Measurements from ENCODE around the gene GPD1.

Gene GPD1

DNA sequence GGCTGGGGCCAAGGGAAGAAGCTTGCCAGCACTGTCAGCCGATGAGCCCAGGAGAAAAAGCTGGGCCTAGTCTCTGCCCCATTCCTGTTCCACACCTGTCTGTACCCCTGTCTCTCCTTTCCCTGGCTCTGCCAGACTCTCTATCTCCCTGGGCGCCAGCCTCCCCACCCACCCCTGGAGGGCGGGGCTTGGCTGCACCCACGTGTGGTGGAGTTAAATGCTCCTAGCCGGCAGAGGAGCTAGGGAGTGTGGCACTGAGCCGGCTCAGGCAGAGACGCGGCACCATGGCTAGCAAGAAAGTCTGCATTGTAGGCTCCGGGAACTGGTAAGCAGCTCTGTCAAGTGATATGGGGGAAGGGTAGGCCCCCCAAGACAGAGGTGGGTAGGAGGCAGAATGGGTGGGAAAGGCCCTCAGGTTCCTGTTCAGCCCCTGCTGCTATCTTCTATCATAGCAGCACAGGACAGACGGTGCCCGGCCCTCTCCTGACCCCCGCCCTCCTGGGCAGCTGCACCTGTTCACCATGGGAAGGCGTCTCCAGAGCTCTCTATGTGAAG lies at the start of gene GPD1:
TSS of gene GPD1 (plus strand) at position 242 of the 555 bp plus-strand sequence. CDS start at position 285, 43 bp downstream.
- DNase-seq (ENCODE audit: low read depth in 2 of 2): peak in 1 of 2 experiments; percentile 18

GRCh38 chr12:50055831-50056638 lies 47.8 kb upstream of the GPD1 start:
- peak; percentile 46 to 49 for DNase-seq (ENCODE audit: low read depth in 2 of 2)

- no peak for DNase-seq (ENCODE audit: low read depth in 2 of 2)
Measured at GRCh38 chr12:50056639-50056976, 47.2 kb upstream of the GPD1 start.

- peak; percentile 31 to 56 for DNase-seq (ENCODE audit: low read depth in 2 of 2)
Measured at GRCh38 chr12:50057000-50057841, 46.6 kb upstream of the GPD1 start, which contains the start of gene ASIC1. Gene ASIC1 (plus strand): TSS chr12:50057596. CDS start chr12:50058767, 1,171 bp downstream.

GRCh38 chr12:50057896-50058670 lies 45.7 kb upstream of the GPD1 start:
- DNase-seq (ENCODE audit: low read depth in 2 of 2): no peak

DNA sequence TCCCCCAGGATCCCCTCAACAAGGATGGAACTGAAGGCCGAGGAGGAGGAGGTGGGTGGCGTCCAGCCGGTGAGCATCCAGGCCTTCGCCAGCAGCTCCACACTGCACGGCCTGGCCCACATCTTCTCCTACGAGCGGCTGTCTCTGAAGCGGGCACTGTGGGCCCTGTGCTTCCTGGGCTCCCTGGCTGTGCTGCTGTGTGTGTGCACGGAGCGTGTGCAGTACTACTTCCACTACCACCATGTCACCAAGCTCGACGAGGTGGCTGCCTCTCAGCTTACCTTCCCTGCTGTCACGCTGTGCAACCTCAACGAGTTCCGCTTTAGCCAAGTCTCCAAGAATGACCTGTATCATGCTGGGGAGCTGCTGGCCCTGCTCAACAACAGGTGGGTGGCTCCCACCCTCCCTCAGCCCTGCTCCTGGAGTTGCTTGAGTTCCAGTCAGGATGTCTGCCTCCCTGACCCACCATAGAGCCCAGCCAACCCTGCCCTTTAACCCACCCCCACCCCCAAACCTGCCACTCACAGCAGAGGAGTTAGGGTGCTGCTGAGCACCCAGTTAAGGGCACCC lies 45.0 kb upstream of the GPD1 start:
- DNase-seq (ENCODE audit: low read depth in 2 of 2): no peak

GRCh38 chr12:50059440-50060119 lies 44.2 kb upstream of the GPD1 start:
- DNase-seq (ENCODE audit: low read depth in 2 of 2): peak in 1 of 2 experiments; percentile 46

DNA sequence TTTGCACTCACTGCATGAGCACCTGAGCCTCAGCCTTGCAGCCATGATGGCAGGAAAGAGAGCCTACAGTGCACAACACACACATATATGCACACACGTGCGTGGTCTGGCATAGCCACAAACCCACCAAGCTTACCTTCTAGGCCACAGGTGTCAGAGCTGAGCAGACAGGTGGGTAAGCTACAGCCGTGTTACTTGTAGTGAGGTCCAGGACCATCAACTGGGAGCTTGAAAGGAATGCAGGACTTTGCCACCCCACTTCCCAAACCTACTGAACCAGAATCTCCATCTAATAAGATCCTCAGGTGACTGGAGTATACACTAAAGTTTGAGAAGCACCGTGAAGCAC lies 43.7 kb upstream of the GPD1 start:
- no peak for DNase-seq (ENCODE audit: low read depth in 2 of 2)

- DNase-seq (ENCODE audit: low read depth in 2 of 2): no peak
Measured at GRCh38 chr12:50061171-50061570, 42.6 kb upstream of the GPD1 start.

GRCh38 chr12:50061946-50062686 lies 41.7 kb upstream of the GPD1 start:
- no peak for DNase-seq (ENCODE audit: low read depth in 2 of 2)

DNA sequence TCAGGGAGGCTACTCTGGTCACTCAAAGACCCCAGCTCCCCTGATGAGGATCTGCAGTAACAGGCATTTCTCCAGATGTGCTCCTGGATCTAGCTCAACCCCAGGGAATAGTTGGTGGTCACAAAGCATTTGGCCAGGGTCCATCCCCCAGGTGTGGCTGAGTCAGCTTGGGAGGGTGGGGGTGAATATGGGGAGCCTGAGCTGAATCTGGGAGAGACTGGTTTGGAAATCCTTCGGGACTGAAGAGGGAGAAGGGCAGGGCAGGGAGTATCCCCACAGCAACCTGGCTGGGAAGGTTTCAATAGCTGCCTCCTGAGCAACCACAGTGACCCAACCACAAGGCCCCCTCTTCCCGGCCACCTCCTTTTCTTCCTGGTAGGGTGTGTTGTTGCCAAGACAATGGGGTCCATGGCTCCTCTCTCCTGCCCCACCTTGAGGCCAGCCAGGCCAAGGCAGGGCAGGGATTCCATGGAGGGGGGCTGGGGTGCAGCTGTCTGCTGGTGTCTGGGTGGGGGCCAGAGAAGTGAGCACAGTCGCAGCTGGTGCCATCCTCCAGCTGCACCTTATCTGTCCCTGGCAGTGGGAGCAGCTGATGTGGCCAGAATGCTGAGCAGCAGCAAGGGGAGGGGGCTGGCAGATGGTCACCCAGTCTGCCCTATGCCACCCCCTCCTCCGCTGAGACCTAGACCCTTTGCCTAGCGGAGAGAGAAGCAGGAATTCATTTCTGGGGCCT lies 40.9 kb upstream of the GPD1 start:
- DNase-seq (ENCODE audit: low read depth in 2 of 2): no peak

- DNase-seq (ENCODE audit: low read depth in 2 of 2): no peak
Measured at GRCh38 chr12:50065726-50066310, 38.0 kb upstream of the GPD1 start.

GRCh38 chr12:50066402-50066801 lies 37.4 kb upstream of the GPD1 start:
- DNase-seq (ENCODE audit: low read depth in 2 of 2): no peak

DNA sequence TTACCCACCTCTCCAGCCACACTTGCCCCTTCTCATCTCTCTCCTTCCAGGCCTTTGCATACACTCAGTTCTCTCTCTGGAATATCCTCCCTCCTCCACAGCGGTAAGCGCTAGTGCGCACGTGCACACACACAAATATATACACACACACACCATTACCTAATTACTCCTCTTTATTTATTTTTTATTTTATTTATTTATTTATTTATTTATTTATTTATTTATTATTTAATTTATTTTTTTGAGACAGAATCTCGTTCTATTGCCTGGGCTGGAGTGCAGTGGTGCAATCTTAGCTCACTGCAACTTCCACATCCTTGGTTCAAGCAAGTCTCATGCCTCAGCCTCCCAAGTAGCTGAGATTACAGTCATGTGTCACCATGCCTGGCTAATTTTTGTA lies 34.7 kb upstream of the GPD1 start:
- DNase-seq (ENCODE audit: low read depth in 2 of 2): no peak

DNA sequence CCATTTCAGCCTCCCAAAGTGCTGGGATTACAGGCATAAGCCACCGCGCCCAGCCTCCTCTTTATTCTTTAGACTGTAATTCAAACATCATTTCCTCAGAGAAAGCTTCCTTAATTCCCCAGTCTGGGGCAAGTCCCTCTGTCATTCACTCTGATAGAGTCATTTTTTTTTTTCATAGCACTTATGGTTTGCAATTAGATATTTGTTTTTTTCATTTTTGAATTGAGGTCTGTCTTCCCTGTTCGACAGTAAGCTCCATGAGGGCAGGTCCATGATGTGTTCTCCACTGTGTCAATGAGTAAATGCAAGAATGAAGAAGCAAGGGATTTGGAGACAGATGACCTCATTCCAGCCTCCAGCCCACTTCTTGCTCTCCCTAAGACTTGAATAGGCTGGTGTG lies 34.3 kb upstream of the GPD1 start:
- no peak for DNase-seq (ENCODE audit: low read depth in 2 of 2)

DNA sequence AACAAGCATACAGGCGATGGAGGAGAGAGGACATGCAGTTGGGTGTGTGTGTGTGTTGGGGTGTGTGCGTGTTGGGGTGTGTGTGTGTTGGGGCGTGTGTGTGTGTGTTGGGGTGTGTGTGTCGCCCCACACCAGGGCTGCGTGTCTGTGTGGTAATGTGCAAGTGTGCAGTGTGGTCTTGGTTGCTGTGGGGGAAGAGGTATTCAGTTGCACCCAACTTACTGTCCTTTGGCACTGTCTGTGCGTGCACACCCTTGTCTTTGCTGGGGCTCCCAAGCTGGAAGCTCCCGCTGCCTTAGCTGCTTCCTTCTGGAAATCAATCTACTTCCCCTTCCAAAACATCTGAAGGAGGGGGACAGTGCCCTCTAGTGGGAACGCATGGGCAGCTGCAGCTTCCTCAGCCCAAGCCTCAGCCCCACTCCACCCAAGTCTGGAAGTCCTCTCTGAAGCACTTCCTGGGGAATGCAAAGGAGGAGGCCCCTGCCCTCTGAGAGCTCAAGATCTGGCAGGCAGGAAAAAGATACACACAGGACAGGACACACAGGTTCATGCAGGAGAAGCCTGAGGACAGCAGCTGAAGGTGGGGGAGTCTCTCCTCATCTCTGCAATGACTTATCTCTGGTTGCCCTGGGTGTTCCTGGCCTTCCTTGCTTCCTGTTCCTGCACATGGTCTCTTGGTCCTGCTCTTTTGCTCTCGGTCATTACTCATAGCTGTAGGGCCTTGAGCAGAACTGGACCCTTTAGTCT lies 33.3 kb upstream of the GPD1 start:
- peak; percentile 40 to 65 for DNase-seq (ENCODE audit: low read depth in 2 of 2)

DNA sequence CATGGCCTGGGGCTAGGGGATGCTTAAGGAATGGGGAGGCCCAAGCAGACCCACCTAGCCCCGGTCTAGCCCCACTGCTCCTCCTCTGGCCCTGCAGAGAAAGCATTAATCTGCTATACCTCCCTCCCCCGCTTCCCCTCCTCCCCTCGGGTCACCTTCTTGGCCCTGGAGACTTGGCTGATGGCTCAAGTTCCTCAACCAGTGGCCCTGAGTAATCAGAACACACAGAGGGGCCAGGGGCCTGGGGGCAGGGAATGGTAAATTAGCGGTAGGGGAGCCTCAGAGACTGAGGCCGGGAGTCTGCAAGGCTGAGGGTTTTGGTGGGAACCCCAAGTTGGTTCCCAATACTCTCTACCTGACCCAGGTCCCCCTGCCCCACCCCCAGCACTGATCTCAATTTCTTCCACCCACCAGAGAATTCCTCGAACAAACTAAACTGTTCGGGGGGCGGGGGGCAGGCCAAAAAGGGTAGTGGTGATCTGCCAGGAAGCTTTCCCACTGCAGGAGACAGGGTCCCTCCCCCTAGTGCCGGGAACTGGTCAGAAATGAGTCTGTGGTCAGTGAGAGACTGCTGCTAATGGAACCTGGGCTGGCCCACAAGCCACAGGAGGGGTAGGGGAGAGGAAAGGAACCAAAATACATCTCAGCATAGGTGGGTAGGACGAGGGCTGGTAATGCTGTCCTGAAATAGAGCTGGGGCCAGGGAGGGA lies 31.5 kb upstream of the GPD1 start:
- DNase-seq (ENCODE audit: low read depth in 2 of 2): no peak

DNA sequence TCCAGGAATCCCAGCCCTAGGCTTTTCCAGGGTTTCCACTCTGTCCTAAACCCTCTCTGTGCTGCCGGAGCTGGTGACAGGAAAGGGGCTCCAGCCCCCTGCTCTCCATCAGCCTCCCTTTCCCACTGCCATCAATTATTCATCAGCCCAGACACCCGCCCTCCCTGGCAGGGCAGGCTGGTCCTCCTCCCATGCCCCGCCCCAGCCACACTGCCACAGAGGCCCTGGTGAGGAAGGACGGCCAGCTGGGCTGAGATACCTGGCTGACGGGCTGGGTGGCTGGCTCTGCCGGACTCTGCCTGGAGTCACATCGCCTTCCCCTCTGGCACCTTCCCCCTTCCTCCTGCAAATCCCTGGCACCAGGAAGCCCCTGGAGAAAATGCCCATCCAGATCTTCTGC lies 30.6 kb upstream of the GPD1 start:
- no peak for DNase-seq (ENCODE audit: low read depth in 2 of 2)
